ENCODE results near the gene LRRC4C. TPM values are rescaled to one million over a fixed set of nuclear protein-coding genes. Genes with fewer than 3 reads are reported as not detected.

LRRC4C gene
- total RNA-seq, 3 donors from 2014 or later (not counting 1 experiment from before 2014, with no cell fraction given) = not detected

- intact Hi-C loops (cut with micrococcal nuclease) = no loop called here
- H3K4me3 Mint-ChIP-seq = no peak overlapping the region
- peaks cover 12 to 14% of the 10 kb centered on the region in 2 donors for H3K9me3 Mint-ChIP-seq
- peaks cover 7% of the 10 kb centered on the region for H3K9me3 ChIP-seq (ENCODE audit: control insufficient read depth, insufficient read depth, low read length)
- 39% methylated on average over 4 of the region's 4 CpGs for WGBS (ENCODE audit: insufficient coverage)
- H3K36me3 Mint-ChIP-seq = no peaks in the 10 kb centered on the region
- no peak overlapping the region for H3K27ac Mint-ChIP-seq
- H3K36me3 ChIP-seq (ENCODE audit: control insufficient read depth, insufficient read depth, low read length) = no peaks in the 10 kb centered on the region
- H3K27ac ChIP-seq (ENCODE audit: low read length) = no peak overlapping the region
- no peaks in the 10 kb centered on the region for H3K4me1 Mint-ChIP-seq
- no peak overlapping the region for H3K4me3 ChIP-seq (ENCODE audit: low read length)
- ATAC-seq = no peak
- H3K4me1 ChIP-seq (ENCODE audit: control insufficient read depth, insufficient read depth, low read length) = no peaks in the 10 kb centered on the region
- TF ChIP-seq, protein P1, sequence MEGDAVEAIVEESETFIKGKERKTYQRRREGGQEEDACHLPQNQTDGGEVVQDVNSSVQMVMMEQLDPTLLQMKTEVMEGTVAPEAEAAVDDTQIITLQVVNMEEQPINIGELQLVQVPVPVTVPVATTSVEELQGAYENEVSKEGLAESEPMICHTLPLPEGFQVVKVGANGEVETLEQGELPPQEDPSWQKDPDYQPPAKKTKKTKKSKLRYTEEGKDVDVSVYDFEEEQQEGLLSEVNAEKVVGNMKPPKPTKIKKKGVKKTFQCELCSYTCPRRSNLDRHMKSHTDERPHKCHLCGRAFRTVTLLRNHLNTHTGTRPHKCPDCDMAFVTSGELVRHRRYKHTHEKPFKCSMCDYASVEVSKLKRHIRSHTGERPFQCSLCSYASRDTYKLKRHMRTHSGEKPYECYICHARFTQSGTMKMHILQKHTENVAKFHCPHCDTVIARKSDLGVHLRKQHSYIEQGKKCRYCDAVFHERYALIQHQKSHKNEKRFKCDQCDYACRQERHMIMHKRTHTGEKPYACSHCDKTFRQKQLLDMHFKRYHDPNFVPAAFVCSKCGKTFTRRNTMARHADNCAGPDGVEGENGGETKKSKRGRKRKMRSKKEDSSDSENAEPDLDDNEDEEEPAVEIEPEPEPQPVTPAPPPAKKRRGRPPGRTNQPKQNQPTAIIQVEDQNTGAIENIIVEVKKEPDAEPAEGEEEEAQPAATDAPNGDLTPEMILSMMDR (IDR thresholded peaks at IDR 0.05) = no peak
- no peak for DNase-seq
- H3K27me3 Mint-ChIP-seq (ENCODE audit: low read depth in 2 of 2) = no peaks in the 10 kb centered on the region
- no peaks in the 10 kb centered on the region for H3K27me3 ChIP-seq (ENCODE audit: control insufficient read depth, insufficient read depth, low read length)
Observed at GRCh38 chr11:40401132-40401853, 1058.2 kb downstream of the LRRC4C start.

GRCh38 chr11:40397141-40397540 is 1062.3 kb downstream of the LRRC4C start:
- peaks cover 8 to 13% of the 10 kb centered on the region in 2 donors for H3K9me3 Mint-ChIP-seq
- no peak overlapping the region for H3K4me3 Mint-ChIP-seq
- H3K4me1 Mint-ChIP-seq = no peaks in the 10 kb centered on the region
- no peak for DNase-seq
- no peaks in the 10 kb centered on the region for H3K36me3 ChIP-seq (ENCODE audit: control insufficient read depth, insufficient read depth, low read length)
- no peaks in the 10 kb centered on the region for H3K36me3 Mint-ChIP-seq
- intact Hi-C loops (cut with micrococcal nuclease) = no loop called here
- H3K27ac Mint-ChIP-seq = no peak overlapping the region
- TF ChIP-seq, protein P1 (IDR thresholded peaks at IDR 0.05) = no peak
- H3K27me3 ChIP-seq (ENCODE audit: control insufficient read depth, insufficient read depth, low read length) = no peaks in the 10 kb centered on the region
- no peak for ATAC-seq
- WGBS (ENCODE audit: insufficient coverage) = no CpG with 5 or more reads among the region's 3 CpGs
- no peaks in the 10 kb centered on the region for H3K4me1 ChIP-seq (ENCODE audit: control insufficient read depth, insufficient read depth, low read length)
- no peaks in the 10 kb centered on the region for H3K27me3 Mint-ChIP-seq (ENCODE audit: low read depth in 2 of 2)
- no peak overlapping the region for H3K27ac ChIP-seq (ENCODE audit: low read length)
- H3K9me3 ChIP-seq (ENCODE audit: control insufficient read depth, insufficient read depth, low read length) = no peaks in the 10 kb centered on the region
- H3K4me3 ChIP-seq (ENCODE audit: low read length) = no peak overlapping the region

DNA sequence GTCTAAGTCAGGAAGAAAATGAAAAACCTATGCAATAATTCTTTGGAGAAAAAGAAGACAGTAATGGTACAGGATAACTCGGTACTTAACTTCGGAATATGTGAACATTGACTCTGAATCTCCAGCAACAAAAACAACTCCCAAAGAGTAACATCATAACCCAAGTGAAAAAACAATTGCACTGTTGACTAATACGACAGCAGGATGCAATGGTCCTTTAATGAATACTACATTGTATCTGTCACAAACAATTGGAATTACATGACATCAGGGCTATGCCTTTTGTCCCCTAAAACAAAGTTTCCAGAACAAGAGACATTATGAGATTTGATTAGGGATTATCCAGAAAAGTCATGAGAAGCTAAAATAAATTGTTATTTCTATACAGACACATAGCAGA is 1065.9 kb downstream of the LRRC4C start:
- Histone ChIP-seq H3K9me3 (ENCODE audit: control insufficient read depth, insufficient read depth, low read length) (peaks cover 2% of the 10 kb centered on the region), H3K4me1 (ENCODE audit: control insufficient read depth, insufficient read depth, low read length) (no peaks in the 10 kb centered on the region), H3K27me3 (ENCODE audit: control insufficient read depth, insufficient read depth, low read length) (no peaks in the 10 kb centered on the region), H3K4me3 (ENCODE audit: low read length) (no peak overlapping the region), H3K36me3 (ENCODE audit: control insufficient read depth, insufficient read depth, low read length) (no peaks in the 10 kb centered on the region), H3K27ac (ENCODE audit: low read length) (no peak overlapping the region)
- Mint-ChIP-seq H3K27me3 (ENCODE audit: low read depth in 2 of 2) (no peaks in the 10 kb centered on the region), H3K9me3 (peaks cover 9 to 17% of the 10 kb centered on the region in 2 donors), H3K4me1 (no peaks in the 10 kb centered on the region), H3K27ac (no peak overlapping the region), H3K36me3 (peaks cover 7% of the 10 kb centered on the region), H3K4me3 (no peak overlapping the region)
- no peak for ATAC-seq
- no peak for DNase-seq
- intact Hi-C loops (cut with micrococcal nuclease) = no loop called here
- WGBS (ENCODE audit: insufficient coverage) = 79% methylated on average over 3 of the region's 3 CpGs
- TF ChIP-seq, protein P1 (IDR thresholded peaks at IDR 0.05) = no peak

- H3K27ac Mint-ChIP-seq = no peak overlapping the region
- Histone ChIP-seq H3K36me3 (ENCODE audit: control insufficient read depth, insufficient read depth, low read length) (no peaks in the 10 kb centered on the region), H3K27ac (ENCODE audit: low read length) (no peak overlapping the region), H3K9me3 (ENCODE audit: control insufficient read depth, insufficient read depth, low read length) (peaks cover 2% of the 10 kb centered on the region), H3K27me3 (ENCODE audit: control insufficient read depth, insufficient read depth, low read length) (no peaks in the 10 kb centered on the region), H3K4me3 (ENCODE audit: low read length) (no peak overlapping the region), H3K4me1 (ENCODE audit: control insufficient read depth, insufficient read depth, low read length) (no peaks in the 10 kb centered on the region)
- ATAC-seq (no peak), DNase-seq (no peak)
- TF ChIP-seq, protein P1 (IDR thresholded peaks at IDR 0.05) = no peak
- no peaks in the 10 kb centered on the region for H3K4me1 Mint-ChIP-seq
- no peak overlapping the region for H3K4me3 Mint-ChIP-seq
- intact Hi-C loops (cut with micrococcal nuclease) = no loop called here
- peaks cover 12% of the 10 kb centered on the region for H3K36me3 Mint-ChIP-seq
- peaks cover 9 to 17% of the 10 kb centered on the region in 2 donors for H3K9me3 Mint-ChIP-seq
- H3K27me3 Mint-ChIP-seq (ENCODE audit: low read depth in 2 of 2) = no peaks in the 10 kb centered on the region
- WGBS (ENCODE audit: insufficient coverage) = 80% methylated on average over 1 of the region's 3 CpGs
Observed at GRCh38 chr11:40391679-40392078, 1067.8 kb downstream of the LRRC4C start.

All from natural killer cell (primary cell).